Measurements from ENCODE around the gene SH2D1A. TPM values are rescaled to one million over a fixed set of nuclear protein-coding genes. Genes with fewer than 3 reads are reported as not detected.

The SH2D1A gene
- total and polyA plus RNA-seq, 2 of the 4 experiments (the other 2 are of a cell fraction), result not detected

- POLR2A ChIA-PET (ENCODE audit: unreplicated experiment), result no interaction called here
Measured at GRCh38 chrX:124405868-124406267, 59.5 kb downstream of the SH2D1A start.

More at GRCh38 chrX:124405868-124406267, 59.5 kb downstream of the SH2D1A start:
- in situ Hi-C loops (cut with MboI; ENCODE audit: low sequenced_read_pairs), result no loop called here
- BruUV-seq (replicated peaks), result no TSS peak
- Histone ChIP-seq H3K36me3 (ENCODE audit: control insufficient read depth, insufficient read depth, low read length) (no peaks in the 10 kb centered on the region), H2AFZ (replicated peaks; ENCODE audit: low read length, poor library complexity) (no peak overlapping the region), H3K4me2 (ENCODE audit: low read depth, low read length) (no peak overlapping the region), H4K91ac (ENCODE audit: insufficient read depth, low read depth, low read length) (no peak overlapping the region), H3K27ac (ENCODE audit: insufficient read depth, low read length) (no peak overlapping the region), H4K20me1 (ENCODE audit: insufficient read depth, low read length) (no peaks in the 10 kb centered on the region), H3K4me3 (ENCODE audit: insufficient read depth, low read depth, low read length) (no peak overlapping the region), H2BK20ac (ENCODE audit: low read depth, low read length) (no peak overlapping the region), H4K8ac (ENCODE audit: low read depth in 2 of 2, low read length in 2 of 2) (no peak overlapping the region), H3K56ac (ENCODE audit: extremely low read depth, insufficient read depth, low read length) (no peak overlapping the region), H3K9me3 (ENCODE audit: control insufficient read depth, insufficient read depth, low read length) (no peaks in the 10 kb centered on the region), H2AK5ac (ENCODE audit: low read depth, low read length) (no peak overlapping the region), H3K23ac (ENCODE audit: low read depth, low read length) (no peak overlapping the region), H4K5ac (ENCODE audit: low read depth, low read length) (no peak overlapping the region), H3K9ac (ENCODE audit: low read depth, low read length) (no peak overlapping the region), H3K9me1 (ENCODE audit: insufficient read depth, low read length) (no peaks in the 10 kb centered on the region), H2BK15ac (ENCODE audit: low read depth, low read length) (no peak overlapping the region), H3K18ac (ENCODE audit: low read depth, low read length) (no peak overlapping the region), H2AK9ac (replicated peaks; ENCODE audit: low read depth, low read length, poor library complexity) (no peak overlapping the region), H3K4me1 (ENCODE audit: control insufficient read depth, insufficient read depth, low read length) (no peaks in the 10 kb centered on the region), H3K4ac (ENCODE audit: low read depth, low read length) (no peak overlapping the region), H3K14ac (replicated peaks; ENCODE audit: low read depth, low read length) (no peak overlapping the region), H3K27me3 (ENCODE audit: control insufficient read depth, insufficient read depth, low read length) (no peaks in the 10 kb centered on the region), H3K79me1 (ENCODE audit: low read depth in 1 of 2, low read length in 2 of 2) (no peaks in the 10 kb centered on the region), H2BK5ac (ENCODE audit: low read depth, low read length, poor library complexity, severe bottlenecking) (no peak overlapping the region), H2BK120ac (ENCODE audit: low read depth, low read length) (no peak overlapping the region)
- no peak for TF ChIP-seq RFX5 (IDR thresholded peaks at IDR 0.05; ENCODE audit: low read depth, low read length)
- TF ChIP-seq USF2 (IDR thresholded peaks at IDR 0.05; ENCODE audit: low read depth, low read length), result no peak
- TF ChIP-seq RAD21 (IDR thresholded peaks at IDR 0.05; ENCODE audit: low read length), result no peak
- TF ChIP-seq ELK1 (IDR thresholded peaks at IDR 0.05; ENCODE audit: borderline replicate concordance, low read depth, low read length), result no peak
- TF ChIP-seq NFE2L2 (IDR thresholded peaks at IDR 0.05; ENCODE audit: low read depth, low read length), result no peak
- TF ChIP-seq MAFK (IDR thresholded peaks at IDR 0.05; ENCODE audit: low read depth, low read length), result no peak
- no peak for TF ChIP-seq CTCF (conservative IDR thresholded peaks at IDR 0.05; ENCODE audit: low read depth, low read length)
- CTCF ChIA-PET, result no interaction called here
- dilution Hi-C loops (cut with HindIII; ENCODE audit: low sequenced_read_pairs, unreplicated experiment), result no loop called here
- DNase-seq (no peak), ATAC-seq (ENCODE audit: low read depth) (no peak)
- WGBS, 2 experiments (ENCODE audit: extremely low coverage in 2 of 2, insufficient read length in 1 of 2), result no CpG with 5 or more reads among the region's 1 CpG
- intact Hi-C loops (cut with micrococcal nuclease), result no loop called here
